ENCODE measurements around the gene PIGQ.
A peak's percentile ranks its signal among the peaks of the same experiment; 100 is the strongest.

Gene PIGQ

DNA sequence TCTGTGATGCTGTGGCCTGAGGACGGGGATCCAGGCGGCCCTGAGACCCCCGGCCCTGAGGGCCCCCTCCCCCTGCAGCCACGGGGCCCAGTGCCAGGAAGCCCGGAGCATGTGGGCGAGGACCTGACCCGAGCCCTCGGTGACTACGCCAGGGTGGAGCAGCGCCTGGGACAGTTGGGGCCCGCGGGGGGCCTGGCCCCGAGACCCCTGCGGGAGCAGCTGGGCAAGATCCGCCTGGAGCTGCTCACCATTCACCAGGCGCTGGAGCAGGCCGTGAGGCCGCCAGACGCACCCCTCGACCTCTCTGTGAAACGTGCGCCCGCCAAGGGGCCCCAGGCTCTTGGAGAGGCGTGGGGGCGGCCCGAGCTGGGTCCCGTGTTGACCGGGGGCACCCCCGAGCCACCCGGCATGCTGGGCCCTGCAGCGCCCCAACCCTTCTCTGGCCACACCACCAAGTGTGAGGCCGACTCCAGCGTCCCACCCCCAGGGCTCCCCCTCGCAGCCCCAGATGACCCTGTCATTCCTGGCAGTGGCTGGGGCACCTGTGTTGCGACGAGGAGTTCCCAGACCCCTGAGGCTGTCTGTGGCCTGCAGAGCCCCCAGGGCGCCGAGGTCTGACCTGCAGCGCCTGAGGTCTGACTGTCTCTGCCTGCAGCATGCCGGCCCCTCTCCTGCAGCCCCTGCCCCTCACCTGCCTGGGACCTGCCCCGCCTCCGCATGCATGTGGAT lies 4.9 kb upstream of the PIGQ start:
- TF ChIP-seq, protein P1, sequence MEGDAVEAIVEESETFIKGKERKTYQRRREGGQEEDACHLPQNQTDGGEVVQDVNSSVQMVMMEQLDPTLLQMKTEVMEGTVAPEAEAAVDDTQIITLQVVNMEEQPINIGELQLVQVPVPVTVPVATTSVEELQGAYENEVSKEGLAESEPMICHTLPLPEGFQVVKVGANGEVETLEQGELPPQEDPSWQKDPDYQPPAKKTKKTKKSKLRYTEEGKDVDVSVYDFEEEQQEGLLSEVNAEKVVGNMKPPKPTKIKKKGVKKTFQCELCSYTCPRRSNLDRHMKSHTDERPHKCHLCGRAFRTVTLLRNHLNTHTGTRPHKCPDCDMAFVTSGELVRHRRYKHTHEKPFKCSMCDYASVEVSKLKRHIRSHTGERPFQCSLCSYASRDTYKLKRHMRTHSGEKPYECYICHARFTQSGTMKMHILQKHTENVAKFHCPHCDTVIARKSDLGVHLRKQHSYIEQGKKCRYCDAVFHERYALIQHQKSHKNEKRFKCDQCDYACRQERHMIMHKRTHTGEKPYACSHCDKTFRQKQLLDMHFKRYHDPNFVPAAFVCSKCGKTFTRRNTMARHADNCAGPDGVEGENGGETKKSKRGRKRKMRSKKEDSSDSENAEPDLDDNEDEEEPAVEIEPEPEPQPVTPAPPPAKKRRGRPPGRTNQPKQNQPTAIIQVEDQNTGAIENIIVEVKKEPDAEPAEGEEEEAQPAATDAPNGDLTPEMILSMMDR (conservative IDR thresholded peaks at IDR 0.05), result no peak
- H3K27ac ChIP-seq, result peak overlapping the region; percentile 70

DNA sequence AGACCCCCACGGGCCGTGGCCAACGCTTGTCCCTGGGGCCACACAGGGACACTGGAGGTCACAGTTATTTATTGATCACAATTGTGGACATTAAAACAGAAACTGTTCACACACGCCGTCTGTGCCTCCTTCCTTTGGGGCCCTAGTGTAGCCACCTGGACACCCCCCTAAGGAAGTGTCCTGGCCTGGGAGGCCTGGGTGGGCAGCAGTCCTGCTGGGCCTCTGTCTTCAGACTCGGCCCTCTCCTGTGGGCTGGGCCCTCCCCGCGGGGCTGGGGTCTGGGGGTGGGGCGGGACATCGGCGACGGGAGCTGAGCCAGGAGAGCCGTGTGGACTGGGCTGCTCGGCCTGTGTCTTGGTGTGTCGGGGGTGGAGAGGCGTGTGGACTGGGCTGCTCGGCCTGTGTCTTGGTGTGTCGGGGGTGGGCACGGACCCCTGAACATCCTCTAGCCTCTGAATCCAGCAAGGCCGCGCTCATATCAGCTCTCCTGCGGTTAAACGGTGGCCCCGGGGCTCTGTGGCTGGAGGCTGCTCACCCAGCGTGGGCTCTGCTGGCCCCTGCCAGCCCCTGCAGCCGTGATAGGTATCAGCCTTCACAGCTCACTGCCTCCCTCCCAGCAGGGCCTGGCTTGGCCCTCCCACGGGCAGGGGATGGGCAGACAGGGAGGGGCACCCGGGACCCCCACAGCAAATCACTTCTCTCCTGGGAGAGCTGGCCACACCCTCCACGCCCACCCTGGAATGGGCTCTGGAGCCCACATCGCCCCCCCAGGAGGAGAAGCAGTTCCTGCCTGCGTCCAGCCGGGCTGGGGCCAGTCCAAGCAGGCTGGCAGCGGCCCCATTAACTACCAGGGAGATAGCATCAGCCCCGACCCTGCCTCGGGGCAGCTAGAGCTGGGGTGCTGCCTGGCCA lies 4.1 kb upstream of the PIGQ start:
- H3K27ac ChIP-seq, result peak overlapping the region; percentile 70
- TF ChIP-seq, protein P1 (conservative IDR thresholded peaks at IDR 0.05), result no peak

DNA sequence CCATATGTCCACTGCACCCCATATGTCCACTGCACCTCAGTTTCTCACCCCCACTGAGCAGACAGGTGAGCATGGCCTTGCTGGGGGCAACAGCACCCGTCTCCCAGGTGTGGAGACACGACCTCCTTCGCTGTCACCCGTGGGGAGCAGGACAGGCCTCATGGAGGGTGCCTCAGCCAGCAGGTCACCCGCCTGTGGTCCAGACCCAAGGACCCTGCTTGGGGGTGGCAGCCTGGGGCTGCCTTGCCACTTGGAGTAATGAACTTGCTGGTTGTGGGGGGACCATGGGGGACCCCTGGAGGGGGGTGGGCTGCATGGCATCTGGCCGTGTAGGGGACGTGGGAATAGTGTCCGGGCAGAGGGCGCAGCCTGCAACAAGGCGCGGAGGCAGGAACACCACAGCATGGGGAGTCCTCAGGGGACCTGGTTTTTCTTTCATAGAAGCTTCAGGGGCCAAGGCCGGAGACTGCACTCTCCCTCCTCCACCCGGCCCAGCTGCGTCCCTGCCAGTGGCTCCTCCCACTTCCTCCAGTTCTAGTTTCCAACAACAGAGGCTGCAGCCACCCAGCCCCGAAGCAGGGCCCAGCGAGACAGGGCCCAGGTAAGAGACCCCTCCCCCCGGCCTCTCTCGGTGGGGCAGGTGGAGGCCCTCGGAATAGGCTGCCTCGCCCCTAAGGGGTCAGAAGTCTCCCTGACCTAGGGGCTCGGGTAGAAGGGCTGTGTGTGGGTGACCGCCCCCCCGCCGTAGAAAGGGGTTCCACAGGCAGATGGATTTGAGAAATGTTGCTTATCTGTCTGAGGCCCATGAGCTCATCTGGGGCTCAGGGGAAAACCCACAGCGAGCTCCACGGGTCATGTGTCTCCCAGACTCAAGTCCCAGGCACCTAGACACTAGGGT lies 3.0 kb upstream of the PIGQ start, which contains the start of gene NHLRC4:
TSS of gene NHLRC4 (plus strand) at position 531 of the 898 bp plus-strand sequence. CDS start 1,043 bp downstream, outside the sequence.
- peak within 1 kb of the TSS; percentile 70 for H3K27ac ChIP-seq
- TF ChIP-seq, protein P1 (conservative IDR thresholded peaks at IDR 0.05), result no peak

DNA sequence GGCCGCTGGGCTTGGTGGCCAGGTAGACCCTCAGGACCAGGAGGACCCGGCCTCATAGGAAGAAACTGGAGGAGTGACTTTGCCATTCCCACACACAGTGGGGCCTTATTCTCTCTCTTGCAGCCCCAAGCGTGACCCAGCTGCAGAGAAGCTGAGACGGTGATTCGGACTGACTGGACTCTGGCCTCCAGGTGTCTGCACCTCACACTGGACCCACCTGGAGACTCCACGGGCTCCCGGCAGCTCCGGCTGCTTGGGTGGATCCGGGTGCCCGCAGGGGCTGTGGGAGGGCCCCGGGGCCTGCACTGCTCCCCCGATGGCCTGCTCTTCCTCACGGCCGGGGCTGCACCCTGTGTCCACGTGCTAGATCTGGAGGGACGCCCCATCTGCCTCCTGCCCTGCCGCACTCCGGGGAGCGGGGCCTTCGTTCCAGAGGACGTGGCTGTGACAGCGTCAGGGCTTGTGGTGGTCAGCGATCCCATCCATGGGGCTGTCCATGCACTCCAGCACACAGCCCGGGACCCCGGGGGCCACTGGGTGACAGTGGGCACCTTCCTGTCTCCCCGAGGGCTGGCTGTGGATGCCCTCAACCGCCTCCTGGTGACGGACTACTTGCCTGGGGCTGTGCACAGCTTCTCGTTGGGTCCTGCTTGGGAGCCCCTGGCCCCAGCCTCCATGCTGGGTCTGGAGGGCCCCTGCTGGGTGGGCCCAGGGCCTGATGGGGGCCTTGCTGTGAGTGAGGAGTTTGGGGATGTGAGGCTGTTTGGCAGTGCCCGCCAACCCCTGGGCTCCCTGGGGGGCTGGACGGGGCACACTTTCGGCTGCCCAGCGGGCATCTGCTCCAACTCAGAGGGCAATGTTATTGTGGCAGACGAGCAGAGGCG lies 2.2 kb upstream of the PIGQ start:
- H3K27ac ChIP-seq, result peak overlapping the region; percentile 70
- TF ChIP-seq, protein P1 (conservative IDR thresholded peaks at IDR 0.05), result no peak

GRCh38 chr16:568401-569258 lies 1.1 kb upstream of the PIGQ start:
- H3K27ac ChIP-seq, result peak overlapping the region; percentile 66; the same call in 1 of the 2 replicates
- TF ChIP-seq, protein P1 (conservative IDR thresholded peaks at IDR 0.05), result no peak

Data from VCaP (cell line).